Small intestine (tissue), 16 donors: ENCODE data around the gene ZNF639. TPM values are rescaled to one million over a fixed set of nuclear protein-coding genes. Genes with fewer than 3 reads are reported as not detected.
A peak's percentile ranks its signal among the peaks of the same experiment; 100 is the strongest.
"Not testable (repeated sequence)": the region's sequence is repeated elsewhere in the genome, so short reads cannot be mapped to it uniquely, and the experiment has no call there.

ENCODE experiments used
- DNase-seq, 2 donors: peaks; one replicate each; pipeline versions ENCODE4 v3.0.0 to v3.0.0-alpha.2; 2013
- FAIRE-seq: peaks from 2 replicates; lab custom pipeline; 2012; peaks lifted over from hg19 to GRCh38; lab: Jason Lieb, UNC
- H3K27ac ChIP-seq, 3 donors: one replicate each; pipeline ENCODE4 v1.5.1; 2013; ENCODE audit warnings: low read length in 2 of 3, mild to moderate bottlenecking in 2 of 3, control low read depth in 1 of 3, inconsistent platforms in 1 of 3, low read depth in 1 of 3, moderate library complexity in 1 of 3
- H3K27me3 ChIP-seq, 3 donors: one replicate each; pipeline ENCODE4 v1.6.1; 2013; ENCODE audit warnings: low read length in 3 of 3, inconsistent platforms in 1 of 3; ENCODE audit not compliant: control insufficient read depth in 3 of 3, insufficient read depth in 3 of 3
- H3K36me3 ChIP-seq, 3 donors: one replicate each; pipeline ENCODE4 v1.6.1; 2013; ENCODE audit warnings: low read length in 3 of 3, inconsistent platforms in 1 of 3, low read depth in 1 of 3, mild to moderate bottlenecking in 1 of 3, moderate library complexity in 1 of 3; ENCODE audit not compliant: control insufficient read depth in 3 of 3, insufficient read depth in 2 of 3
- H3K4me1 ChIP-seq, 3 donors: one replicate each; pipeline ENCODE4 v1.6.1; 2013; ENCODE audit warnings: low read length in 2 of 3, inconsistent platforms in 1 of 3, low read depth in 1 of 3, mild to moderate bottlenecking in 1 of 3, moderate library complexity in 1 of 3; ENCODE audit not compliant: control insufficient read depth in 3 of 3, insufficient read depth in 2 of 3
- H3K4me3 ChIP-seq, 3 donors: one replicate each; pipeline ENCODE4 v1.5.1; 2013; ENCODE audit warnings: low read length in 3 of 3, control low read depth in 1 of 3, inconsistent platforms in 1 of 3, low read depth in 1 of 3, mild to moderate bottlenecking in 1 of 3, moderate library complexity in 1 of 3
- H3K9me3 ChIP-seq, 2 donors: one replicate each; pipeline ENCODE4 v1.6.1; 2013; ENCODE audit warnings: low read depth in 1 of 2, low read length in 1 of 2; ENCODE audit not compliant: control insufficient read depth in 2 of 2, insufficient read depth in 1 of 2
- WGBS, 3 donors: extraction: QIAGEN DNeasy Blood & Tissue Kit; methylation state at CpG; one replicate each; pipeline ENCODE4 v1.1.7; 2013; 5-methylcytosine and 5-hydroxymethylcytosine counted together
- long read RNA-seq, 10 donors: transcript quantifications; one replicate each; lab custom pipeline, GENCODE V29; 2026
- polyA plus RNA-seq, 4 donors: library from polyadenylated mRNA; stranded (reverse) in 3 of 4; unstranded in 1 of 4; fragments of 200-250 nt in 3 of 4; fragments of 120-200 nt in 1 of 4; gene quantifications; one replicate each; pipeline versions ENCODE4 v1.2.1 to v1.2.3, GENCODE V29; 2013
- donor health status: healthy with polysubstance abuse.
- donor health status: control.
- donor health status: control.
- donor health status: Bipolar disorder and iron deficiency.
- donor health status: healthy.

The ZNF639 gene
- 10 to 100 TPM; 14.3 to 40.9 (median 17.7) TPM for polyA plus RNA-seq
- long read RNA-seq, donor 1: 0 reads
- long read RNA-seq, donor 2, partial matches to known transcripts: 0 of 4 reads
- long read RNA-seq, donor 2, other reads (novel, unspliced or antisense): 0 of 4 reads
- long read RNA-seq, donor 3, partial matches to known transcripts: 0 of 2 reads
- long read RNA-seq, donor 3, other reads (novel, unspliced or antisense): 0 of 2 reads
- long read RNA-seq, donor 4: 0 reads
- long read RNA-seq, donor 5: 0 reads
- long read RNA-seq, donor 6, full-length matches to known transcripts: 9 of 9 reads
- long read RNA-seq, donor 6, partial matches to known transcripts: 0 of 9 reads
- long read RNA-seq, donor 6, other reads (novel, unspliced or antisense): 0 of 9 reads
- long read RNA-seq, donor 7: 0 reads
- long read RNA-seq, donor 8, partial matches to known transcripts: 0 of 1 reads
- long read RNA-seq, donor 8, other reads (novel, unspliced or antisense): 0 of 1 reads
- long read RNA-seq, donor 9, partial matches to known transcripts: 0 of 3 reads
- long read RNA-seq, donor 9, other reads (novel, unspliced or antisense): 0 of 3 reads
- long read RNA-seq, donor 10, partial matches to known transcripts: 0 of 10 reads
- long read RNA-seq, donor 10, other reads (novel, unspliced or antisense): 0 of 10 reads

- Histone ChIP-seq H3K4me1 (peaks cover 0 to 4% (median 0%) of the 10 kb centered on the region in 3 donors), H3K27ac (peak within 1 kb of the TSS; percentile 89 to 97 (median 92)), H3K4me3 (peak within 1 kb of the TSS; percentile 90 to 98 (median 98)), H3K27me3 (no peaks in the 10 kb centered on the region), H3K36me3 (peaks cover 0 to 12% (median 0%) of the 10 kb centered on the region in 3 donors), H3K9me3 (no peaks in the 10 kb centered on the region)
- FAIRE-seq (no peak), DNase-seq (peak; percentile 66 to 93)
- WGBS, 3 donors: 0 to 1% (median 1%) methylated on average over 46 to 75 of the region's 75 CpGs
Observed at GRCh38 chr3:179322286-179323196, at the start of gene ZNF639. Gene ZNF639, plus strand, starts transcription at chr3:179323031. Its CDS starts 5,263 bp downstream, at chr3:179328294.

GRCh38 chr3:179274434-179274833 is 48.4 kb upstream of the ZNF639 start:
- H3K4me1 ChIP-seq, DNase-seq, FAIRE-seq, H3K27ac ChIP-seq, H3K9me3 ChIP-seq, H3K36me3 ChIP-seq, H3K4me3 ChIP-seq, H3K27me3 ChIP-seq: not testable (repeated sequence)
- 90 to 93% (median 91%) methylated on average over 2 of the region's 2 CpGs for WGBS, 3 donors

- no peaks in the 10 kb centered on the region for H3K36me3 ChIP-seq
Observed at GRCh38 chr3:179276001-179276400, 46.8 kb upstream of the ZNF639 start.

GRCh38 chr3:179276743-179277142 is 46.1 kb upstream of the ZNF639 start:
- no peak for FAIRE-seq
- H3K4me3 ChIP-seq: no peak overlapping the region
- H3K27me3 ChIP-seq: peaks cover 0 to 2% (median 0%) of the 10 kb centered on the region in 3 donors
- no peaks in the 10 kb centered on the region for H3K4me1 ChIP-seq
- no peak for DNase-seq
- no peaks in the 10 kb centered on the region for H3K36me3 ChIP-seq
- WGBS, 3 donors: 80 to 87% (median 81%) methylated on average over 3 of the region's 3 CpGs
- H3K9me3 ChIP-seq: no peaks in the 10 kb centered on the region
- no peak overlapping the region for H3K27ac ChIP-seq

More at GRCh38 chr3:179276001-179276400, 46.8 kb upstream of the ZNF639 start:
- Histone ChIP-seq H3K27me3 (peaks cover 0 to 2% (median 0%) of the 10 kb centered on the region in 3 donors), H3K4me3 (no peak overlapping the region), H3K27ac (no peak overlapping the region), H3K4me1 (no peaks in the 10 kb centered on the region), H3K9me3 (no peaks in the 10 kb centered on the region)
- WGBS, 3 donors: 62 to 66% (median 62%) methylated on average over 3 of the region's 3 CpGs
- FAIRE-seq: no peak
- DNase-seq: no peak

GRCh38 chr3:179278151-179278550 is 44.7 kb upstream of the ZNF639 start:
- Histone ChIP-seq H3K4me3 (no peak overlapping the region), H3K27me3 (peaks cover 0 to 2% (median 0%) of the 10 kb centered on the region in 3 donors), H3K36me3 (no peaks in the 10 kb centered on the region), H3K9me3 (no peaks in the 10 kb centered on the region), H3K4me1 (no peaks in the 10 kb centered on the region), H3K27ac (no peak overlapping the region)
- no peak for DNase-seq
- FAIRE-seq: no peak
- WGBS, 3 donors: 94 to 97% (median 96%) methylated on average over 1 of the region's 1 CpG

GRCh38 chr3:179278932-179279693 is 43.7 kb upstream of the ZNF639 start:
- no peak for DNase-seq
- Histone ChIP-seq H3K36me3 (no peaks in the 10 kb centered on the region), H3K27me3 (peaks cover 0 to 2% (median 0%) of the 10 kb centered on the region in 3 donors), H3K4me1 (no peaks in the 10 kb centered on the region), H3K27ac (no peak overlapping the region), H3K4me3 (no peak overlapping the region), H3K9me3 (no peaks in the 10 kb centered on the region)
- FAIRE-seq: no peak
- 51 to 70% (median 59%) methylated on average over 4 of the region's 4 CpGs for WGBS, 3 donors

GRCh38 chr3:179279837-179280236 is 43.0 kb upstream of the ZNF639 start:
- no peak overlapping the region for H3K4me3 ChIP-seq
- WGBS, 3 donors: 79 to 89% (median 80%) methylated on average over 1 of the region's 1 CpG
- H3K27me3 ChIP-seq: peaks cover 0 to 2% (median 0%) of the 10 kb centered on the region in 3 donors
- no peaks in the 10 kb centered on the region for H3K9me3 ChIP-seq
- no peak for DNase-seq
- H3K36me3 ChIP-seq: no peaks in the 10 kb centered on the region
- H3K4me1 ChIP-seq: no peaks in the 10 kb centered on the region
- no peak for FAIRE-seq
- no peak overlapping the region for H3K27ac ChIP-seq
